WTC11 (cell line): ENCODE results near the gene ACOXL.

Source experiments
- CTCF ChIP-seq: fragments of 200-600 bp; IDR thresholded peaks from 2 replicates; pipeline ENCODE4 v1.8.0; 2022; ENCODE audit warnings: antibody characterized with exemption
- E2F1 ChIP-seq: sonication (generic); formaldehyde crosslinking; IDR thresholded peaks from 2 replicates; pipeline ENCODE4 v1.8.0; 2022; ENCODE audit warnings: mild to moderate bottlenecking, missing genetic modification reagents
- E2F4 ChIP-seq: sonication (generic); formaldehyde crosslinking; IDR thresholded peaks from 2 replicates; pipeline ENCODE4 v1.8.1; 2022; ENCODE audit warnings: low read depth, mild to moderate bottlenecking, moderate library complexity, missing genetic modification reagents, borderline replicate concordance
- ETV6 ChIP-seq: sonication (generic); formaldehyde crosslinking; IDR thresholded peaks from 2 replicates; pipeline ENCODE4 v1.8.1; 2022; ENCODE audit warnings: mild to moderate bottlenecking, missing genetic modification reagents
- FOXJ3 ChIP-seq: sonication (generic); formaldehyde crosslinking; IDR thresholded peaks from 2 replicates; pipeline ENCODE4 v1.9.0; 2021; ENCODE audit warnings: missing genetic modification reagents, mild to moderate bottlenecking, borderline replicate concordance
- HMGA2 ChIP-seq: fragments of 250-450 bp; sonication (Bioruptor Pico); IDR thresholded peaks from 2 replicates; pipeline ENCODE4 v1.4.0; 2021; ENCODE audit warnings: mild to moderate bottlenecking, moderate library complexity
- HMGXB4 ChIP-seq: sonication (generic); formaldehyde crosslinking; IDR thresholded peaks from 2 replicates; pipeline ENCODE4 v1.8.1; 2023; ENCODE audit warnings: mild to moderate bottlenecking, moderate library complexity, missing genetic modification reagents
- NR1H2 ChIP-seq: sonication (generic); formaldehyde crosslinking; IDR thresholded peaks from 2 replicates; pipeline ENCODE4 v1.9.0; 2021; ENCODE audit warnings: mild to moderate bottlenecking, moderate library complexity, missing genetic modification reagents
- NR2C2 ChIP-seq: sonication (generic); formaldehyde crosslinking; IDR thresholded peaks from 2 replicates; pipeline ENCODE4 v1.8.0; 2022; ENCODE audit warnings: mild to moderate bottlenecking, missing genetic modification reagents
- SMAD3 ChIP-seq: sonication (generic); formaldehyde crosslinking; IDR thresholded peaks from 2 replicates; pipeline ENCODE4 v1.8.0; 2022; ENCODE audit warnings: missing genetic modification reagents, mild to moderate bottlenecking, borderline replicate concordance
- SMAD4 ChIP-seq: sonication (generic); formaldehyde crosslinking; IDR thresholded peaks from 2 replicates; pipeline ENCODE4 v1.8.0; 2022; ENCODE audit warnings: mild to moderate bottlenecking, missing genetic modification reagents
- ZNF121 ChIP-seq: sonication (generic); formaldehyde crosslinking; IDR thresholded peaks from 2 replicates; pipeline ENCODE4 v1.8.0; 2023; ENCODE audit warnings: missing genetic modification reagents
- ZNF512 ChIP-seq: sonication (generic); formaldehyde crosslinking; IDR thresholded peaks from 2 replicates; pipeline ENCODE4 v1.8.1; 2022; ENCODE audit warnings: missing genetic modification reagents, borderline replicate concordance

- TF ChIP-seq E2F4 (no peak), CTCF (no peak), ZNF512 (CRISPR knock-in tag) (no peak), HMGXB4 (CRISPR knock-in tag) (no peak), ETV6 (no peak), SMAD4 (no peak), HMGA2 (CRISPR knock-in tag) (no peak), NR2C2 (no peak), NR1H2 (no peak), ZNF121 (CRISPR knock-in tag) (no peak), E2F1 (CRISPR knock-in tag) (no peak), FOXJ3 (no peak), SMAD3 (CRISPR knock-in tag) (no peak)
These were observed 368.4 kb downstream of the ACOXL start for GRCh38 chr2:111100765-111101162.
